Uterus (tissue), 4 donors: ENCODE data around the gene EMC1. TPM values are rescaled to one million over a fixed set of nuclear protein-coding genes. Genes with fewer than 3 reads are reported as not detected.

Experiments
- DNase-seq, 2 donors: peaks; one replicate each; pipeline ENCODE4 v3.0.0-alpha.2; 2019 to 2020
- H3K27ac ChIP-seq, 2 donors: fragments of 200-600 bp; sonication (generic); 1 replicate in 1 of 2; 2 replicates in 1 of 2; pipeline ENCODE4 v1.5.1; 2016 to 2018
- H3K27me3 ChIP-seq, 2 donors: fragments of 200-600 bp; sonication (generic); one replicate each; pipeline ENCODE4 v1.5.1; 2018 to 2019; ENCODE audit warnings: control low read depth in 1 of 2
- H3K36me3 ChIP-seq, 2 donors: fragments of 200-600 bp; sonication (generic); one replicate each; pipeline ENCODE4 v1.5.1; 2019; ENCODE audit warnings: control low read depth in 1 of 2
- H3K4me1 ChIP-seq, 2 donors: fragments of 200-600 bp; sonication (generic); one replicate each; pipeline ENCODE4 v1.5.1; 2018 to 2019; ENCODE audit warnings: control low read depth in 1 of 2
- H3K4me3 ChIP-seq, 2 donors: fragments of 200-600 bp; sonication (generic); 1 replicate in 1 of 2; 2 replicates in 1 of 2; pipeline ENCODE4 v1.5.1; 2018 to 2019; ENCODE audit warnings: mild to moderate bottlenecking in 1 of 2
- H3K9me3 ChIP-seq, 2 donors: fragments of 200-600 bp; sonication (generic); one replicate each; pipeline ENCODE4 v1.5.1; 2019; ENCODE audit warnings: control low read depth in 1 of 2
- CTCF ChIP-seq, 4 experiments: fragments of 200-600 bp in 2 of 4; fragments of 450-650 bp in 2 of 4; sonication (generic) in 2 of 4; IDR thresholded peaks; one replicate each; pipeline ENCODE4 v1.5.1; 2016 to 2019; ENCODE audit warnings: antibody characterized with exemption in 4 of 4, mild to moderate bottlenecking in 2 of 4, moderate library complexity in 1 of 4
- POLR2A ChIP-seq, 2 donors: fragments of 450-650 bp; IDR thresholded peaks; one replicate each; pipeline ENCODE4 v1.6.1; 2016; ENCODE audit warnings: antibody characterized with exemption in 2 of 2, mild to moderate bottlenecking in 1 of 2, moderate library complexity in 1 of 2
- intact Hi-C: fragments of 100-400 bp; cut with DNase I; formaldehyde crosslinking; loops from one replicate; pipeline ENCODE4 v1.15.1; 2023; ENCODE audit warnings: low total_unique reads
- total RNA-seq, 4 donors: library from RNA; depleted of rRNA in 3 of 4; stranded (reverse); fragments of >200 nt in 3 of 4; gene quantifications; one replicate each; pipeline versions ENCODE4 v1.1.0 to v1.2.4, GENCODE V29; 2014 to 2023
- donor health status: DM: yes; HTN: yes; CAD: no.

Gene EMC1
- total RNA-seq, 4 donors from 2014 or later = 19.4 to 63.9 (median 41.3) TPM

GRCh38 chr1:19179597-19180264 lies 71.6 kb downstream of the EMC1 start:
- intact Hi-C loops = no loop called here
- DNase-seq = no peak

DNA sequence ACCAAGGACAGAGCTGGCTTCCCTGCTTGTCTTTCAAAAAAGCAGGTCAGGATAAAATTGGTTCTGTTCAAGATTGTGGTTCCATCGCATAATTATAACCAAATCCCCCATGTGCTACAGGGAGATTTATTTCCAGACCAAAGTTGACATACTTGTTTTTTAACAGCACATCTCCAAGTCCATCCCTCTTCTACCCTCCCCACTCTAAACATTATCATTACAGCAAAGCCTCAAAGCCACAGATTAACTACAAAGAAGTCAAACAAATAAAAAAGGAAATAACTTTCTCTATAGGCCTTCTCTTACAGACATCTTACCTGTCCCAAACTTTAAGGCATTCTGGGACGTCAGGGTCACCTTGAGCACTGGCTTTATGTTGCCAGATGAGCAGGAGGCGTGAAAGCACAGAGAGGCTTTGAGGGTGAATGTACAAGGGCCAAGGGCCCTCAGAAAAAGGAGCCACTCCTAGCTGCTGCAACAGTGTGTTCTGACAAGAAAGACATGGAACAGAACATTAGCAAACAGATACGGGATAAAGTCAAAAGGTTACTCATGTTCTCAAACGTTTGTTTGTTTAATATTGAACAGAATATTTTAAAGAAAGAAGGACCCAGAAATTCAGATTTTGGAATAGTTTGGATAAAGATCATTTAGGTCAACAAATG lies 72.5 kb downstream of the EMC1 start:
- no peak overlapping the region for H3K4me3 ChIP-seq
- peaks cover 0 to 3% of the 10 kb centered on the region in 2 donors for H3K36me3 ChIP-seq
- intact Hi-C loops = no loop called here
- no peaks in the 10 kb centered on the region for H3K9me3 ChIP-seq
- TF ChIP-seq POLR2A (IDR thresholded peaks at IDR 0.05) (no peak), CTCF (IDR thresholded peaks at IDR 0.05) (no peak)
- no peaks in the 10 kb centered on the region for H3K27me3 ChIP-seq
- DNase-seq = no peak
- H3K27ac ChIP-seq = no peak overlapping the region
- H3K4me1 ChIP-seq = no peaks in the 10 kb centered on the region

More at GRCh38 chr1:19179597-19180264, 71.6 kb downstream of the EMC1 start:
- no peaks in the 10 kb centered on the region for H3K9me3 ChIP-seq
- H3K4me1 ChIP-seq = no peaks in the 10 kb centered on the region
- H3K36me3 ChIP-seq = peaks cover 0 to 3% of the 10 kb centered on the region in 2 donors
- peak in 1 of 4 experiments; percentile 16 for TF ChIP-seq CTCF (IDR thresholded peaks at IDR 0.05)
- no peak for TF ChIP-seq POLR2A (IDR thresholded peaks at IDR 0.05)
- no peaks in the 10 kb centered on the region for H3K27me3 ChIP-seq
- no peak overlapping the region for H3K4me3 ChIP-seq
- H3K27ac ChIP-seq = no peak overlapping the region

DNA sequence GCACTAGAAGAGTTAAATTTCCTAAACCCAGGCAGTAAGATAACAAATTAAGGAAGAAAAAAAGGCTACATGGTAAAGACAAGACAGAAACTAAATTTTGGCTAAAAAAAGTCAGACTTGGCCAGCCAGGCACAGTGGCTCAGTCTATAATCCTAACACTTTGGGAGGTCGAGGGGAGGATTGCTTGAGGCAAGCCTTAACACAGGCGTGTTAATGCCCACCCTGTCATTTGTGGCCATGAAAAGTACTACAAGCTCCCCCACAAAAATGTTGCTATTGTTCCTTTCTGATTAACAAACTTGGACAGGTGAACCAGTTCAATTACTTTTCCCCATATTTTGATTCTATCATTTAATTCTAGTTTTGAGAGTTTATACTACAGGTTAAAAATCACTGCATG lies 73.5 kb downstream of the EMC1 start:
- TF ChIP-seq CTCF (IDR thresholded peaks at IDR 0.05) (no peak), POLR2A (IDR thresholded peaks at IDR 0.05) (no peak)
- no peaks in the 10 kb centered on the region for H3K27me3 ChIP-seq

DNA sequence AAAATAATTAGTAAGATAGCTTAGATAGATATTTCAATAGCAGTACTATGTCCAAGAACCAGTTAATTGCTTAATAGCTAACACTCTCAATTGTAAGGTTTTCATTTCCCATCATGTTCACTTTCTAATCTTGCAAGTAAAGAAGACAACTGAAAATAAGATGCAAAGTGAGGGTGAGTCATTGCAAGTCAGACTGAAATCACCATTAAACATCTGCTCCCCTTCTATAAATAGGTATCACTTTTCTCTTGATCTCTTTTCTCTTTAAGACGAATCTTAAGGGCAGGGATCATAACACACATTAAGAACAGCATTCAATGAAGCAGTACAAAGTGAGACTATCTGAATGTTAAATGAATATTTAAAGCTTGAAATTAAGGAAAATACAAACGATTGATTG lies 81.7 kb downstream of the EMC1 start:
- no peak overlapping the region for H3K4me3 ChIP-seq
- H3K4me1 ChIP-seq = no peaks in the 10 kb centered on the region
- intact Hi-C loops = no loop called here
- TF ChIP-seq POLR2A (IDR thresholded peaks at IDR 0.05) (no peak), CTCF (IDR thresholded peaks at IDR 0.05) (no peak)
- H3K27me3 ChIP-seq = no peaks in the 10 kb centered on the region
- no peaks in the 10 kb centered on the region for H3K36me3 ChIP-seq
- H3K27ac ChIP-seq = no peak overlapping the region
- no peaks in the 10 kb centered on the region for H3K9me3 ChIP-seq
- no peak for DNase-seq

More for the DNA sequence above, 73.5 kb downstream of the EMC1 start:
- H3K36me3 ChIP-seq = peaks cover 0 to 3% of the 10 kb centered on the region in 2 donors
- no peaks in the 10 kb centered on the region for H3K4me1 ChIP-seq
- no peak overlapping the region for H3K4me3 ChIP-seq
- intact Hi-C loops = no loop called here
- H3K27ac ChIP-seq = no peak overlapping the region
- no peak for DNase-seq
- no peaks in the 10 kb centered on the region for H3K9me3 ChIP-seq

DNA sequence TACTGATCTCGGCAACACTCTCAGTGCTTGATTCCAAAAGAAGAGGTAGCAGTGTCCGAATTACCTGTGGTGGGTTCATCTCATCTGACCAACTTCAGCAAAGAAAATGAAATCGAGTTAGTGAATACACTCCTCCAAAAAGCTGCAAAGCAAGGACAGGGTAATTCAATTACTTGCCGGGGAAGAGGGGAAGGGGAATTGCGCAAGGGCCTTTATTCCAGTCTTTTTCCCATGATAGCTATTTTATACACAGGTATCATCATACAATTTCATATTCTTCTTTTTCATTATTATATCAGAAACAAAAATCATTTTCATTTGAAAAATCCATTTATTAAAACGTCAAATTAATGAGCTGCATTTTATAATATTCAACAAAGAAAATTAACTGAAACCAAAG lies 84.2 kb downstream of the EMC1 start:
- TF ChIP-seq CTCF (IDR thresholded peaks at IDR 0.05) = no peak
- no peak for TF ChIP-seq POLR2A (IDR thresholded peaks at IDR 0.05)
- Histone ChIP-seq H3K4me3 (no peak overlapping the region), H3K27ac (no peak overlapping the region), H3K9me3 (no peaks in the 10 kb centered on the region), H3K4me1 (no peaks in the 10 kb centered on the region), H3K36me3 (no peaks in the 10 kb centered on the region), H3K27me3 (no peaks in the 10 kb centered on the region)
- intact Hi-C loops = no loop called here
- DNase-seq = no peak
